HL-60 (cell line): ENCODE results near the gene NANOS2.

Experiments used
- DNase-seq, 2 experiments: peaks; one replicate each; pipeline ENCODE4 v3.0.0-alpha.2; 2010 to 2020; ENCODE audit warnings: low read depth in 1 of 2, low spot score in 1 of 2
- H3K27ac ChIP-seq: fragments of 250-450 bp; sonication (Bioruptor Pico); replicated peaks from 2 replicates; pipeline ENCODE4 v1.5.1; 2020; ENCODE audit warnings: mild to moderate bottlenecking, moderate library complexity
- H3K27me3 ChIP-seq: fragments of 250-450 bp; sonication (Bioruptor Pico); 2 replicates; pipeline ENCODE4 v1.5.1; 2021; ENCODE audit warnings: mild to moderate bottlenecking, moderate library complexity; ENCODE audit not compliant: insufficient read depth, poor library complexity, severe bottlenecking
- H3K4me3 ChIP-seq: replicated peaks from 2 replicates; pipeline ENCODE4 v1.5.1; 2011; ENCODE audit warnings: mild to moderate bottlenecking, control low read depth, low read length; ENCODE audit not compliant: insufficient read depth
- GABPA ChIP-seq: IDR thresholded peaks from 2 replicates; pipeline ENCODE4 v1.6.1; 2012; ENCODE audit warnings: low read depth
- POLR2AphosphoS5 ChIP-seq: IDR thresholded peaks from 2 replicates; pipeline ENCODE4 v1.6.1; 2012; ENCODE audit warnings: low read depth
- SPI1 ChIP-seq: IDR thresholded peaks from 2 replicates; pipeline ENCODE4 v1.6.1; 2012; ENCODE audit warnings: low read depth, mild to moderate bottlenecking, borderline replicate concordance
- long read RNA-seq: library from polyadenylated mRNA; unstranded; transcript quantifications from one replicate; pipeline ENCODE4 v2.0.0, GENCODE V29; 2020
- TF ChIP-seq, protein P1 (sequence below): IDR thresholded peaks from 2 replicates; pipeline ENCODE4 v1.6.1; 2012; ENCODE audit warnings: low read depth; ENCODE audit not compliant: insufficient replicate concordance
- TF ChIP-seq, protein P2 (sequence below): IDR thresholded peaks from one replicate; pipeline ENCODE4 v1.5.1; 2011; ENCODE audit warnings: low read length, control low read depth, inconsistent platforms; ENCODE audit not compliant: insufficient read depth

Gene NANOS2
- long read RNA-seq, result 0 reads

GRCh38 chr19:45913874-45914830 is at the start of gene NANOS2:
TSS of gene NANOS2 (minus strand) at chr19:45914778. CDS start at chr19:45914693, 85 bp downstream.
- no peak for DNase-seq
- TF ChIP-seq, protein P1, sequence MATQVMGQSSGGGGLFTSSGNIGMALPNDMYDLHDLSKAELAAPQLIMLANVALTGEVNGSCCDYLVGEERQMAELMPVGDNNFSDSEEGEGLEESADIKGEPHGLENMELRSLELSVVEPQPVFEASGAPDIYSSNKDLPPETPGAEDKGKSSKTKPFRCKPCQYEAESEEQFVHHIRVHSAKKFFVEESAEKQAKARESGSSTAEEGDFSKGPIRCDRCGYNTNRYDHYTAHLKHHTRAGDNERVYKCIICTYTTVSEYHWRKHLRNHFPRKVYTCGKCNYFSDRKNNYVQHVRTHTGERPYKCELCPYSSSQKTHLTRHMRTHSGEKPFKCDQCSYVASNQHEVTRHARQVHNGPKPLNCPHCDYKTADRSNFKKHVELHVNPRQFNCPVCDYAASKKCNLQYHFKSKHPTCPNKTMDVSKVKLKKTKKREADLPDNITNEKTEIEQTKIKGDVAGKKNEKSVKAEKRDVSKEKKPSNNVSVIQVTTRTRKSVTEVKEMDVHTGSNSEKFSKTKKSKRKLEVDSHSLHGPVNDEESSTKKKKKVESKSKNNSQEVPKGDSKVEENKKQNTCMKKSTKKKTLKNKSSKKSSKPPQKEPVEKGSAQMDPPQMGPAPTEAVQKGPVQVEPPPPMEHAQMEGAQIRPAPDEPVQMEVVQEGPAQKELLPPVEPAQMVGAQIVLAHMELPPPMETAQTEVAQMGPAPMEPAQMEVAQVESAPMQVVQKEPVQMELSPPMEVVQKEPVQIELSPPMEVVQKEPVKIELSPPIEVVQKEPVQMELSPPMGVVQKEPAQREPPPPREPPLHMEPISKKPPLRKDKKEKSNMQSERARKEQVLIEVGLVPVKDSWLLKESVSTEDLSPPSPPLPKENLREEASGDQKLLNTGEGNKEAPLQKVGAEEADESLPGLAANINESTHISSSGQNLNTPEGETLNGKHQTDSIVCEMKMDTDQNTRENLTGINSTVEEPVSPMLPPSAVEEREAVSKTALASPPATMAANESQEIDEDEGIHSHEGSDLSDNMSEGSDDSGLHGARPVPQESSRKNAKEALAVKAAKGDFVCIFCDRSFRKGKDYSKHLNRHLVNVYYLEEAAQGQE, result no peak
- no peak for TF ChIP-seq SPI1
- TF ChIP-seq, protein P2, sequence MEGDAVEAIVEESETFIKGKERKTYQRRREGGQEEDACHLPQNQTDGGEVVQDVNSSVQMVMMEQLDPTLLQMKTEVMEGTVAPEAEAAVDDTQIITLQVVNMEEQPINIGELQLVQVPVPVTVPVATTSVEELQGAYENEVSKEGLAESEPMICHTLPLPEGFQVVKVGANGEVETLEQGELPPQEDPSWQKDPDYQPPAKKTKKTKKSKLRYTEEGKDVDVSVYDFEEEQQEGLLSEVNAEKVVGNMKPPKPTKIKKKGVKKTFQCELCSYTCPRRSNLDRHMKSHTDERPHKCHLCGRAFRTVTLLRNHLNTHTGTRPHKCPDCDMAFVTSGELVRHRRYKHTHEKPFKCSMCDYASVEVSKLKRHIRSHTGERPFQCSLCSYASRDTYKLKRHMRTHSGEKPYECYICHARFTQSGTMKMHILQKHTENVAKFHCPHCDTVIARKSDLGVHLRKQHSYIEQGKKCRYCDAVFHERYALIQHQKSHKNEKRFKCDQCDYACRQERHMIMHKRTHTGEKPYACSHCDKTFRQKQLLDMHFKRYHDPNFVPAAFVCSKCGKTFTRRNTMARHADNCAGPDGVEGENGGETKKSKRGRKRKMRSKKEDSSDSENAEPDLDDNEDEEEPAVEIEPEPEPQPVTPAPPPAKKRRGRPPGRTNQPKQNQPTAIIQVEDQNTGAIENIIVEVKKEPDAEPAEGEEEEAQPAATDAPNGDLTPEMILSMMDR, result no peak
- no peak for TF ChIP-seq GABPA
- no peak for TF ChIP-seq POLR2AphosphoS5
- Histone ChIP-seq H3K27me3 (no peaks in the 10 kb centered on the region), H3K27ac (no peak within 1 kb of the TSS), H3K4me3 (no peak within 1 kb of the TSS)

GRCh38 chr19:45962021-45962420 is 47.4 kb upstream of the NANOS2 start:
- H3K27me3 ChIP-seq, result no peaks in the 10 kb centered on the region
- TF ChIP-seq POLR2AphosphoS5 (no peak), SPI1 (no peak)
- TF ChIP-seq, protein P2, result no peak
- no peak for DNase-seq
- H3K4me3 ChIP-seq, result no peak overlapping the region
- H3K27ac ChIP-seq, result no peak overlapping the region

GRCh38 chr19:45960595-45961235 is 46.1 kb upstream of the NANOS2 start:
- Histone ChIP-seq H3K4me3 (no peak overlapping the region), H3K27ac (no peak overlapping the region), H3K27me3 (no peaks in the 10 kb centered on the region)
- TF ChIP-seq, protein P2, result no peak
- TF ChIP-seq POLR2AphosphoS5 (no peak), SPI1 (no peak), GABPA (no peak)
- TF ChIP-seq, protein P1, result no peak
- DNase-seq, result no peak
